K562 (cell line): ENCODE data around the gene RAD51D. TPM values are rescaled to one million over a fixed set of nuclear protein-coding genes. Genes with fewer than 3 reads are reported as not detected.
A peak's percentile ranks its signal among the peaks of the same experiment; 100 is the strongest.

Source experiments
- HDAC2 ChIP-seq: fragments of 450-650 bp; IDR thresholded peaks from 2 replicates; pipeline ENCODE4 v1.6.1; 2016; ENCODE audit warnings: mild to moderate bottlenecking
- HMGN3 ChIP-seq: IDR thresholded peaks from 2 replicates; pipeline ENCODE4 v1.6.1; 2011; ENCODE audit warnings: borderline replicate concordance, low read depth, mild to moderate bottlenecking, mixed read lengths, low read length; ENCODE audit not compliant: insufficient read length; ENCODE audit errors: extremely low read depth
- KDM2B ChIP-seq: fragments of 250-450 bp; sonication (Bioruptor Pico); IDR thresholded peaks from 2 replicates; pipeline ENCODE4 v1.8.0; 2021; ENCODE audit warnings: mild to moderate bottlenecking, moderate library complexity
- MAFK ChIP-seq: IDR thresholded peaks from 2 replicates; pipeline ENCODE4 v1.6.1; 2011; ENCODE audit warnings: low read length, improper control_type of control experiment
- MEF2D ChIP-seq: conservative IDR thresholded peaks from 2 replicates; pipeline ENCODE4 v1.6.1; 2016; ENCODE audit warnings: low read depth, missing genetic modification characterization, missing compliant biosample characterization
- NBN ChIP-seq: fragments of 450-650 bp; IDR thresholded peaks from 2 replicates; pipeline ENCODE4 v1.6.1; 2016; ENCODE audit warnings: low read depth, mild to moderate bottlenecking
- ZBTB7A ChIP-seq: IDR thresholded peaks from 2 replicates; pipeline ENCODE4 v1.6.1; 2011; ENCODE audit warnings: low read depth, mild to moderate bottlenecking, low read length, moderate library complexity, borderline replicate concordance; ENCODE audit not compliant: control insufficient read depth
- ZNF175 ChIP-seq: fragments of 200-800 bp; sonication (Bioruptor generic); IDR thresholded peaks from 2 replicates; pipeline ENCODE4 v1.6.1; 2016; ENCODE audit warnings: low read depth, mild to moderate bottlenecking, missing genetic modification characterization, missing compliant biosample characterization
- polyA plus RNA-seq, 8 experiments: library from polyadenylated mRNA; depleted of rRNA in 4 of 8; stranded (reverse) in 5 of 8; unstranded in 3 of 8; fragments of >200 nt; fragmentation: Nextera tagmentation in 2 of 8; fragmentation: Illumina TruSeq in 1 of 8; extraction: Ambion mirVana in 2 of 8; extraction: Trizol in 1 of 8; gene quantifications; 2 replicates each; pipeline versions ENCODE4 v1.2.1 to v1.2.3, GENCODE V29; 2011 to 2014; ENCODE audit warnings: inconsistent platforms in 1 of 8, missing spikeins in 1 of 8
- total RNA-seq, 7 experiments: library from RNA; depleted of rRNA in 6 of 7; stranded (reverse); fragments of >200 nt in 6 of 7; fragmentation: Illumina TruSeq in 2 of 7; extraction: Trizol in 2 of 7; gene quantifications; 2 replicates each; pipeline versions ENCODE4 v1.2.1 to v1.2.3, GENCODE V29; 2011 to 2021; ENCODE audit warnings: low replicate concordance in 1 of 7
- TF ChIP-seq, protein P1 (sequence below), 2 experiments: fragments of 450-650 bp; formaldehyde crosslinking in 1 of 2; IDR thresholded peaks; 2 replicates each; pipeline versions ENCODE4 v1.4.0 to v1.6.1; 2014 to 2020; ENCODE audit warnings: mild to moderate bottlenecking in 2 of 2, borderline replicate concordance in 1 of 2, low read depth in 1 of 2
- TF ChIP-seq, protein P2 (sequence below): fragments of 250-450 bp; sonication (Bioruptor Pico); IDR thresholded peaks from 2 replicates; pipeline ENCODE4 v1.4.0; 2020; ENCODE audit warnings: mild to moderate bottlenecking, moderate library complexity, borderline replicate concordance
- TF ChIP-seq, protein P3 (sequence below): fragments of 200-800 bp; sonication (Bioruptor generic); IDR thresholded peaks from 2 replicates; pipeline ENCODE4 v1.6.1; 2017; ENCODE audit warnings: missing genetic modification characterization, missing compliant biosample characterization
- TF ChIP-seq, protein P4 (sequence below): fragments of 200-800 bp; sonication (Bioruptor generic); IDR thresholded peaks from 2 replicates; pipeline ENCODE4 v1.6.1; 2017; ENCODE audit warnings: missing genetic modification characterization, missing compliant biosample characterization

The RAD51D gene
- total and polyA plus RNA-seq, 9 of the 15 experiments (the other 6 are each of a cell fraction or from before 2014, with no cell fraction given): 2.2 to 16.9 (median 8.7) TPM

DNA sequence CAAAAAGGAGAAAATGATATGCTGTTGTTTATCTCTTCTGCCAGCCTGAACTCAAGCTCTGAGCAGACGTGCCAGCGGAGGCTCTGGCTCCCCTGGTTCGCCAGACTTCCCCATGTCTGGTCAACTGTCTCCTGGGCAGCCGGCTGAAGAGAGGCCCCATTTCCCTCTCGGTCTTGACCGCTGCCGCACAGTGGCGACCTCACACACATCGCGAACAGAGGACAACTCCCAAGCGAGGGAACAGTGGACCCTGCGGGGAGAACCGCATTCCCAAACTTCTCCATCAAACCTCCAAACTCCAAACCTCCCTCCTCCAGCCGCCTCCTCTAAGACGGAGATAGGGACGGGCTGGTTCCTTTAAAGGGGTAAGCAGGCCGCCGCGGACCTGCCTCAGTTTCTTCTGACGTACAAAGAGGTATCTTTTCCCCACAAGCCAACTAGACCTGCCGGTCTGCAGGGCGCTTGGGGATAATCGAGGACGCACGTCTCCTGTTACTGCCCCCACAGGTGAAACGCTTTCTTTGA, 31.2 kb downstream of the RAD51D start (continued):
- TF ChIP-seq, protein P1, sequence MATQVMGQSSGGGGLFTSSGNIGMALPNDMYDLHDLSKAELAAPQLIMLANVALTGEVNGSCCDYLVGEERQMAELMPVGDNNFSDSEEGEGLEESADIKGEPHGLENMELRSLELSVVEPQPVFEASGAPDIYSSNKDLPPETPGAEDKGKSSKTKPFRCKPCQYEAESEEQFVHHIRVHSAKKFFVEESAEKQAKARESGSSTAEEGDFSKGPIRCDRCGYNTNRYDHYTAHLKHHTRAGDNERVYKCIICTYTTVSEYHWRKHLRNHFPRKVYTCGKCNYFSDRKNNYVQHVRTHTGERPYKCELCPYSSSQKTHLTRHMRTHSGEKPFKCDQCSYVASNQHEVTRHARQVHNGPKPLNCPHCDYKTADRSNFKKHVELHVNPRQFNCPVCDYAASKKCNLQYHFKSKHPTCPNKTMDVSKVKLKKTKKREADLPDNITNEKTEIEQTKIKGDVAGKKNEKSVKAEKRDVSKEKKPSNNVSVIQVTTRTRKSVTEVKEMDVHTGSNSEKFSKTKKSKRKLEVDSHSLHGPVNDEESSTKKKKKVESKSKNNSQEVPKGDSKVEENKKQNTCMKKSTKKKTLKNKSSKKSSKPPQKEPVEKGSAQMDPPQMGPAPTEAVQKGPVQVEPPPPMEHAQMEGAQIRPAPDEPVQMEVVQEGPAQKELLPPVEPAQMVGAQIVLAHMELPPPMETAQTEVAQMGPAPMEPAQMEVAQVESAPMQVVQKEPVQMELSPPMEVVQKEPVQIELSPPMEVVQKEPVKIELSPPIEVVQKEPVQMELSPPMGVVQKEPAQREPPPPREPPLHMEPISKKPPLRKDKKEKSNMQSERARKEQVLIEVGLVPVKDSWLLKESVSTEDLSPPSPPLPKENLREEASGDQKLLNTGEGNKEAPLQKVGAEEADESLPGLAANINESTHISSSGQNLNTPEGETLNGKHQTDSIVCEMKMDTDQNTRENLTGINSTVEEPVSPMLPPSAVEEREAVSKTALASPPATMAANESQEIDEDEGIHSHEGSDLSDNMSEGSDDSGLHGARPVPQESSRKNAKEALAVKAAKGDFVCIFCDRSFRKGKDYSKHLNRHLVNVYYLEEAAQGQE (IDR thresholded peaks at IDR 0.05; ENCODE audit: borderline replicate concordance): no peak
- TF ChIP-seq, protein P1 (CRISPR knock-in tag; IDR thresholded peaks at IDR 0.05; ENCODE audit: low read depth): no peak
- TF ChIP-seq ZBTB7A (no peak), HMGN3 (no peak), NBN (peak; percentile 28; the same call in 1 of the 2 replicates), ZNF175 (no peak), KDM2B (no peak), MAFK (no peak), HDAC2 (0 out of 2 replicates have a peak, but pooled peaks have one; percentile 33), MEF2D (tag) (no peak)
- TF ChIP-seq, protein P2, sequence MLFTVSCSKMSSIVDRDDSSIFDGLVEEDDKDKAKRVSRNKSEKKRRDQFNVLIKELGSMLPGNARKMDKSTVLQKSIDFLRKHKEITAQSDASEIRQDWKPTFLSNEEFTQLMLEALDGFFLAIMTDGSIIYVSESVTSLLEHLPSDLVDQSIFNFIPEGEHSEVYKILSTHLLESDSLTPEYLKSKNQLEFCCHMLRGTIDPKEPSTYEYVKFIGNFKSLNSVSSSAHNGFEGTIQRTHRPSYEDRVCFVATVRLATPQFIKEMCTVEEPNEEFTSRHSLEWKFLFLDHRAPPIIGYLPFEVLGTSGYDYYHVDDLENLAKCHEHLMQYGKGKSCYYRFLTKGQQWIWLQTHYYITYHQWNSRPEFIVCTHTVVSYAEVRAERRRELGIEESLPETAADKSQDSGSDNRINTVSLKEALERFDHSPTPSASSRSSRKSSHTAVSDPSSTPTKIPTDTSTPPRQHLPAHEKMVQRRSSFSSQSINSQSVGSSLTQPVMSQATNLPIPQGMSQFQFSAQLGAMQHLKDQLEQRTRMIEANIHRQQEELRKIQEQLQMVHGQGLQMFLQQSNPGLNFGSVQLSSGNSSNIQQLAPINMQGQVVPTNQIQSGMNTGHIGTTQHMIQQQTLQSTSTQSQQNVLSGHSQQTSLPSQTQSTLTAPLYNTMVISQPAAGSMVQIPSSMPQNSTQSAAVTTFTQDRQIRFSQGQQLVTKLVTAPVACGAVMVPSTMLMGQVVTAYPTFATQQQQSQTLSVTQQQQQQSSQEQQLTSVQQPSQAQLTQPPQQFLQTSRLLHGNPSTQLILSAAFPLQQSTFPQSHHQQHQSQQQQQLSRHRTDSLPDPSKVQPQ: no peak
- TF ChIP-seq, protein P3, sequence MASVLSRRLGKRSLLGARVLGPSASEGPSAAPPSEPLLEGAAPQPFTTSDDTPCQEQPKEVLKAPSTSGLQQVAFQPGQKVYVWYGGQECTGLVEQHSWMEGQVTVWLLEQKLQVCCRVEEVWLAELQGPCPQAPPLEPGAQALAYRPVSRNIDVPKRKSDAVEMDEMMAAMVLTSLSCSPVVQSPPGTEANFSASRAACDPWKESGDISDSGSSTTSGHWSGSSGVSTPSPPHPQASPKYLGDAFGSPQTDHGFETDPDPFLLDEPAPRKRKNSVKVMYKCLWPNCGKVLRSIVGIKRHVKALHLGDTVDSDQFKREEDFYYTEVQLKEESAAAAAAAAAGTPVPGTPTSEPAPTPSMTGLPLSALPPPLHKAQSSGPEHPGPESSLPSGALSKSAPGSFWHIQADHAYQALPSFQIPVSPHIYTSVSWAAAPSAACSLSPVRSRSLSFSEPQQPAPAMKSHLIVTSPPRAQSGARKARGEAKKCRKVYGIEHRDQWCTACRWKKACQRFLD (CRISPR knock-in tag): no peak
- TF ChIP-seq, protein P4, sequence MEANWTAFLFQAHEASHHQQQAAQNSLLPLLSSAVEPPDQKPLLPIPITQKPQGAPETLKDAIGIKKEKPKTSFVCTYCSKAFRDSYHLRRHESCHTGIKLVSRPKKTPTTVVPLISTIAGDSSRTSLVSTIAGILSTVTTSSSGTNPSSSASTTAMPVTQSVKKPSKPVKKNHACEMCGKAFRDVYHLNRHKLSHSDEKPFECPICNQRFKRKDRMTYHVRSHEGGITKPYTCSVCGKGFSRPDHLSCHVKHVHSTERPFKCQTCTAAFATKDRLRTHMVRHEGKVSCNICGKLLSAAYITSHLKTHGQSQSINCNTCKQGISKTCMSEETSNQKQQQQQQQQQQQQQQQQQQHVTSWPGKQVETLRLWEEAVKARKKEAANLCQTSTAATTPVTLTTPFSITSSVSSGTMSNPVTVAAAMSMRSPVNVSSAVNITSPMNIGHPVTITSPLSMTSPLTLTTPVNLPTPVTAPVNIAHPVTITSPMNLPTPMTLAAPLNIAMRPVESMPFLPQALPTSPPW (CRISPR knock-in tag): no peak
